Osteoblast (primary cell): ENCODE data around the gene PIGQ. TPM values are rescaled to one million over a fixed set of nuclear protein-coding genes. Genes with fewer than 3 reads are reported as not detected.

Experiments
- DNase-seq: peaks from one replicate; pipeline ENCODE4 v3.0.0; 2011; ENCODE audit warnings: low spot score, mixed read lengths; ENCODE audit not compliant: insufficient read length; ENCODE audit errors: missing footprints
- H2AFZ ChIP-seq: 2 replicates; pipeline ENCODE4 v1.6.0; 2011; ENCODE audit warnings: mild to moderate bottlenecking, low read length
- H3K27ac ChIP-seq: 2 replicates; pipeline ENCODE4 v1.5.1; 2011; ENCODE audit warnings: mild to moderate bottlenecking, low read depth, low read length, moderate library complexity
- H3K27me3 ChIP-seq: 2 replicates; pipeline ENCODE4 v1.6.0; 2012; ENCODE audit warnings: mild to moderate bottlenecking, control low read depth, inconsistent platforms, low read length, moderate library complexity; ENCODE audit not compliant: insufficient read depth
- H3K36me3 ChIP-seq: 2 replicates; pipeline ENCODE4 v1.5.1; 2011; ENCODE audit warnings: mild to moderate bottlenecking, low read length, control low read depth, moderate library complexity; ENCODE audit not compliant: insufficient read depth
- H3K4me1 ChIP-seq: 2 replicates; pipeline ENCODE4 v1.5.1; 2011; ENCODE audit warnings: mild to moderate bottlenecking, low read length, control low read depth, moderate library complexity; ENCODE audit not compliant: insufficient read depth
- H3K4me2 ChIP-seq: 2 replicates; pipeline ENCODE4 v1.6.0; 2011; ENCODE audit warnings: mild to moderate bottlenecking, low read length; ENCODE audit not compliant: insufficient read depth
- H3K4me3 ChIP-seq: fragments of 200-600 bp; sonication (generic); 3 replicates; pipeline ENCODE4 v1.5.1; 2012; ENCODE audit warnings: mild to moderate bottlenecking, low read length, inconsistent platforms; ENCODE audit not compliant: insufficient read depth
- H3K79me2 ChIP-seq: 2 replicates; pipeline ENCODE4 v1.6.0; 2012; ENCODE audit warnings: mild to moderate bottlenecking, low read length, control low read depth, inconsistent platforms; ENCODE audit not compliant: insufficient read depth
- H3K9me3 ChIP-seq: 2 replicates; pipeline ENCODE4 v1.5.1; 2011; ENCODE audit warnings: low read depth, low read length, control low read depth
- H4K20me1 ChIP-seq: 2 replicates; pipeline ENCODE4 v1.6.0; 2012; ENCODE audit warnings: mild to moderate bottlenecking, low read length, control low read depth; ENCODE audit not compliant: insufficient read depth
- total RNA-seq: library from RNA; depleted of rRNA; stranded (reverse); fragments of >200 nt; gene quantifications from 2 replicates; pipeline ENCODE4 v1.2.3, GENCODE V29; 2012
- TF ChIP-seq, protein P1 (sequence below): IDR thresholded peaks from 2 replicates; pipeline ENCODE4 v1.5.1; 2011; ENCODE audit warnings: mild to moderate bottlenecking, low read depth, low read length, moderate library complexity; ENCODE audit errors: extremely low read depth

PIGQ gene
- total RNA-seq, 1 donor = 29.0 TPM

DNA sequence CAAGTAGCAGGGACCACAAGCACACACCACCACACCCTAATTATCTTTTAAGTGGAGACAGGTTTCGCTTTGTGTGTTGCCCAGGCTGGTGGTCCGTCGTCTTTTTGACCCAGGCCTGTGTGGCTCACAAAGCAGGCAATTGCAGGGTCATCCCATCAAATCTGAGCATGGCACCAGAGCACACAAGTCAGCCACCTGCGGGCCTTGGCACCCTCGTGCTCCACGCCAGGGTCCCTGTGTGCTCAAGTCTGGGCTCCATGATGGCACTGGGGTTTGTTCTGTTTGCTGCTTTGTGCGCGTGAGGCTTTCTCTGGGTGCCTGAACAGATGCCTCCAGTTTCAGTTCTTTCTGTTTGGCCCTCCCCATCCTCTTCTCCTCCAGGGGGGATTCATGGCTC lies 44.6 kb upstream of the PIGQ start:
- Histone ChIP-seq H3K79me2 (peaks cover 45% of the 10 kb centered on the region), H4K20me1 (peaks cover 45% of the 10 kb centered on the region), H2AFZ (no peak overlapping the region), H3K27ac (peak overlapping the region; percentile 77), H3K4me1 (peaks cover 31% of the 10 kb centered on the region), H3K36me3 (peaks cover 8% of the 10 kb centered on the region), H3K4me2 (peak overlapping the region; percentile 93), H3K27me3 (no peaks in the 10 kb centered on the region), H3K9me3 (no peaks in the 10 kb centered on the region), H3K4me3 (peak overlapping the region; percentile 35)
- DNase-seq = no peak
- TF ChIP-seq, protein P1, sequence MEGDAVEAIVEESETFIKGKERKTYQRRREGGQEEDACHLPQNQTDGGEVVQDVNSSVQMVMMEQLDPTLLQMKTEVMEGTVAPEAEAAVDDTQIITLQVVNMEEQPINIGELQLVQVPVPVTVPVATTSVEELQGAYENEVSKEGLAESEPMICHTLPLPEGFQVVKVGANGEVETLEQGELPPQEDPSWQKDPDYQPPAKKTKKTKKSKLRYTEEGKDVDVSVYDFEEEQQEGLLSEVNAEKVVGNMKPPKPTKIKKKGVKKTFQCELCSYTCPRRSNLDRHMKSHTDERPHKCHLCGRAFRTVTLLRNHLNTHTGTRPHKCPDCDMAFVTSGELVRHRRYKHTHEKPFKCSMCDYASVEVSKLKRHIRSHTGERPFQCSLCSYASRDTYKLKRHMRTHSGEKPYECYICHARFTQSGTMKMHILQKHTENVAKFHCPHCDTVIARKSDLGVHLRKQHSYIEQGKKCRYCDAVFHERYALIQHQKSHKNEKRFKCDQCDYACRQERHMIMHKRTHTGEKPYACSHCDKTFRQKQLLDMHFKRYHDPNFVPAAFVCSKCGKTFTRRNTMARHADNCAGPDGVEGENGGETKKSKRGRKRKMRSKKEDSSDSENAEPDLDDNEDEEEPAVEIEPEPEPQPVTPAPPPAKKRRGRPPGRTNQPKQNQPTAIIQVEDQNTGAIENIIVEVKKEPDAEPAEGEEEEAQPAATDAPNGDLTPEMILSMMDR = no peak

DNA sequence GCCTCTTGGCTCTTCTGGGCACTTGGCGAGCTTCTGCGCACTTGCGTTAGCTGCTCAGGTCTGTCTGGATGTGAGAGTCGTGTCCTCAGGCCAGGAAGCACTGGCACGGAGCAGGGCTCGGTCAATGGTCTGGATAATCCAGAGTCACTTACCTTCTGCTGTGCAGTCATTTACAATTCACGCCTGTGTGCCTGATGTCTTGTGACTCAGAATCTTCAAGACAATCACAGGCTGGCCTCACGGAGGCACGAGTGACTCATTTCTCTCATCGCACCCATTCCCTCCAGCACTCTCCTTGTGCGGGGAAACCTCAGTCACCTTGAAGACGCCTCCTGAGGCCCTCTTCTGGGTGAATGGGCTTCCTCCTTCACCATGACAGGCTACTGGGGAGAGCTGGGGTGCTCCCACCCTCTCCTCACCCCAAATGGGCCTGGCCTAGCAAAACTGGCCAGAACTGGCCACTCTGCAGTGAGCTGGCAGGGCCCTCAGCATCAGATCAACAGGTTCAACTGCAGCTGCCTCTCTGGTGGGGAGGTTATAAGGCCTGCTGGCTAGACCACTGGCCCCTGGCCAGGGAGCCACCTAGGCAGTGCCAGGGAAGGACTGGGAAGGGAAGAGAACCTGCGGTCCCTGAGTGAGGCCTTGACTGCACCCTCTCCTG lies 44.1 kb upstream of the PIGQ start:
- peaks cover 31% of the 10 kb centered on the region for H3K4me1 ChIP-seq
- no peak overlapping the region for H2AFZ ChIP-seq
- H3K4me2 ChIP-seq = peak overlapping the region; percentile 93
- peaks cover 4% of the 10 kb centered on the region for H3K36me3 ChIP-seq
- peak; percentile 99 for DNase-seq
- no peaks in the 10 kb centered on the region for H3K27me3 ChIP-seq
- TF ChIP-seq, protein P1 = no peak
- peak overlapping the region; percentile 86 for H3K4me3 ChIP-seq
- H3K79me2 ChIP-seq = peaks cover 51% of the 10 kb centered on the region
- H3K9me3 ChIP-seq = no peaks in the 10 kb centered on the region
- H4K20me1 ChIP-seq = peaks cover 50% of the 10 kb centered on the region
- peak overlapping the region; percentile 77 for H3K27ac ChIP-seq

DNA sequence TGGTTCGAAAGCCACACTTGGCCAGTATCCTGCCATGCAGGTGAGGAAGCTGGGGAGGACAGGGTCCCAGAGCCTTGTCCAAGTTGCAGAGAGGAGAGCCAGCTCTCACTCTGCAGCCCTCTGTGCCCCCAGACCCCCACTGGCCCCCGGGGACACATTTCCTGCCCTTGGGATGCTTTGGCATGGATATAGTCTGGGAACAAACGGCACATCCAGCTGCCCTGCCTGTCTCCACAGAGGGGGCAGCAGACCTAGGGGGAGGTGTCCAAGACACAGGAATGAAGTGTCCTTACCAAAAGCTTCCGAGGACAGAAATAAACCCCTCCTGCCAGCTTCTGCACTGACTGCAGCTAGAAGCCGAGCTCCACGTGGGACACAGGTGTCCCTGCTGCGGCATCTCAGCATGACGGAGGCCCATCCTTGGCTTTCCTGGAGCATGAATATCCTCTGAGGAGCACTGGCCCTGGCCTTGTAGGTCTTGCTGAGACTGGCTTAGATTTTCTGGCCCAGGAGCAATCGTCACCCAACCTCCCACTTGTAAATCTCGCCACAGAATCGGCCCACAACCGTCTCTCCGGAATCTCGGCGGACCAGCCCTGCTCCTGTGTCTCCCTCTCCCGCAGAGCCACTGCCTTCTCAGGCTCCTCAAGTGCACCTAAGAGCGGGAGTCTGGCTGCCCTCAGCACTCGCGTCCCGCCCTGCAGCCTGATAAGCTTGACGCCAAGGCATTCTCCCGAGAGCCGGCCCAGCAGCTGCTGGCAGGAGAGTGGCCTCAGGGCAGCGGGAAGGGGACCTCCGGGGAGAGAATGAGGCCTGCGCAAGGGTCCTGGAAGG lies 43.4 kb upstream of the PIGQ start:
- Histone ChIP-seq H4K20me1 (peaks cover 56% of the 10 kb centered on the region), H3K4me1 (peaks cover 31% of the 10 kb centered on the region), H3K36me3 (peaks cover 3% of the 10 kb centered on the region), H3K9me3 (no peaks in the 10 kb centered on the region), H3K79me2 (peaks cover 58% of the 10 kb centered on the region), H3K27ac (peak overlapping the region; percentile 77), H3K27me3 (no peaks in the 10 kb centered on the region), H2AFZ (peak overlapping the region; percentile 62), H3K4me2 (peak overlapping the region; percentile 93), H3K4me3 (peak overlapping the region; percentile 86)
- DNase-seq = peak; percentile 89
- TF ChIP-seq, protein P1 = no peak
